ENCODE measurements around the gene RLN1. TPM values are rescaled to one million over a fixed set of nuclear protein-coding genes. Genes with fewer than 3 reads are reported as not detected.
A peak's percentile ranks its signal among the peaks of the same experiment; 100 is the strongest.
"Not testable (repeated sequence)": the region's sequence is repeated elsewhere in the genome, so short reads cannot be mapped to it uniquely, and the experiment has no call there.

RLN1 gene
- total RNA-seq (2014; rRNA removed; shearing (Covaris generic)) = not detected in 2 replicates
- not detected in 2 replicates for polyA plus RNA-seq (2015; cell fraction: cytosol; rRNA removed)
- polyA plus RNA-seq (2015; cell fraction: nucleus; rRNA removed) = not detected in 2 replicates

DNA sequence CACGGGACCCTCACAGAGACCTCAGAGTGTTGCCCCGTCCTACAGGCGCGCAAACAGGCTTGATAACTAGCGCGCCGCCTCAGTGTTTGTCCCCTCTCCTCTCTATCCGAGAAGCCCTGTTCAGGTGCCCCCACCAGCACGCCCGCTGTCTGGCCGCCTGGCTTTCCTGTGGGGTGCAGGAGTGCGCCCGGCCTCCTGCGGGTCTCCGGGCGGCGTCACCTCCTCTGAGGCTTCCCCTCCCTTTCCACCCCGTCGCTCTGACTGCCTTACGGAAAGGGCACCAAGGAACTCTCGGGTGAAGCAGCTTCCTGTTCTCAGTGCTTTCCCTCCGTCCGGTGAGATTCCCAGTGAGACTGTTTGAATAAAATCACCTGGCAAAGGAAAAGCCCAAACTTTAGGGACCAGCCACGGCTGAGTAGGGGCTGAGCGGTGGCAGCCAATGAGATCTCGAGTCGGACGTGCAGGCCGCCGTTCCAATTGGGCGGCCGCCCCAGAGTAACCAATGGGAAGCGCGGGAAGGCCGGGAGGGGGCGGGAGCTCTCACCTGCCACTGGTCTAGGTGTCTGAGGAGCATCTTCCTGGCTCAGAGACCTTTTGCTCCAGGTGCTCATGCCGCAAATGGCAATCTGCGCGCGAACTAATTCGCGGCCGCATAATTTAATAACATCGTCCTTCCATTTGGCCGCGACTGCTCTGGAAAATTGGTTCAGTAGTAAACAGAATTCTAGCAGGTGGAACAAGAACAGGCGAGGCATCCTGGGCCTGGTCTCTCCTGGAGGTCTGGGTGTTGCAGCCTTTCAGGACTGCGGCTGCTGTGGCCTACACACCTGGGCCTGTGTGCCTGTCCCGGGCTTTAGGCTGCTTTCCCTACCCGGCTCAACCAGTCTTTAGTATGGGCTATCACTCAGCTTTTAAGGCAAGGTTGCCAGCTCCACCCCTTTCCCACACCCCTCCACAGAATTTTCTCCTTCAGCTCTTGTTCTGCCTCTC is at the start of gene RLN1:
TSS of gene RLN1 (minus strand) at position 885 of the 990 bp plus-strand sequence. CDS start at position 755, 130 bp downstream.
- DNase-seq (ENCODE audit: low read depth) = not testable (repeated sequence)

DNA sequence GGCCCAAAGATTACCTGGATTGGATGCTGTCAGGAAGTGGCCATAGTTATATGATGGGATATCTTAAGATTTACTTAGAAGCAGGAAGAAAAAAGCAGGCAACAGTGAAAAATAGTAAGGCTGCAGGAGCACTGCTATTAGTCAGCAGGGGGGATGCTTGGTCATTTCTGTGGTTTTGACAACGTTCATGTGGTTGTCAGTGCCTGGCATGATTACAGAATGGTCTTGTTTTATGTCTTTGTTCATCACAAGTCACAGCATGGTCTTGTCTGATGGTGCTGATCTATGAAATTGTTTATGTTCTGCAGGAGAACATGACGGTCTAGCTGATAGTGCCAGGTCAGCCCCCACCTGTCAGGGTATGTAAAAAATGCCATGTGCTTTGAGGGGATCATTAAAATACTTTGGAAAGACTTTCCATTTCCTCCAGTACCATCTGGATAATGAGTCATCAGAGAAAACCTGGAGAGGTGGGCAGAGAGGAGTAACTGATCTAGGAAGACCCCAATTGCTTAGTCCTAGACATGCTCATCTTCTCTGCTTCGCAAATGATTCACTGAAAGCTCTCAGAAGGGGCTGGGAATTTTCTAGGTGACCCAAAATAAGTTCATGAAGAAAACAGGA is 49.5 kb upstream of the RLN1 start:
- DNase-seq (ENCODE audit: low read depth) = peak; percentile 94

GRCh38 chr9:5388026-5388819 is 48.5 kb upstream of the RLN1 start:
- DNase-seq (ENCODE audit: low read depth) = peak; percentile 33

DNA sequence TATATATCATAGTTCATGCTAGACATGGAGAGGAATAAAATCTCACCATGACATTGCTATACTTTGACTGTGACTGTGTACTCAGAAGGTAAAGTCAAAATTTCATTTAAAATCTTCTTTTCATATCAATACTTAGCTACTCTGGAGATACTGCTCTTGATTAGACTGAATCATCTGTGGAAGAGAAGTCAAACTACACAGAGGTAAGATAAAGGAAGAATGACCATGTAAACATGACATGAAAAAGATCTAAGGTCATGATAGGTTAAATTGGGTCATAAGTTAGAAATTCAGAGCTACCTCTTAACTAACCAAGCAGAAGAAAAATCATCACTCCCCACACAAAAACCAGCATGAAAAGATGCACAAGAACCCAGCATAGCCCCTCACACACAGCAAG is 44.8 kb upstream of the RLN1 start:
- no peak for DNase-seq (ENCODE audit: low read depth)

- no peak for DNase-seq (ENCODE audit: low read depth)
Observed at GRCh38 chr9:5382479-5382878, 42.8 kb upstream of the RLN1 start.

- DNase-seq (ENCODE audit: low read depth) = peak; percentile 62
Observed at GRCh38 chr9:5375790-5376477, 36.3 kb upstream of the RLN1 start.

DNA sequence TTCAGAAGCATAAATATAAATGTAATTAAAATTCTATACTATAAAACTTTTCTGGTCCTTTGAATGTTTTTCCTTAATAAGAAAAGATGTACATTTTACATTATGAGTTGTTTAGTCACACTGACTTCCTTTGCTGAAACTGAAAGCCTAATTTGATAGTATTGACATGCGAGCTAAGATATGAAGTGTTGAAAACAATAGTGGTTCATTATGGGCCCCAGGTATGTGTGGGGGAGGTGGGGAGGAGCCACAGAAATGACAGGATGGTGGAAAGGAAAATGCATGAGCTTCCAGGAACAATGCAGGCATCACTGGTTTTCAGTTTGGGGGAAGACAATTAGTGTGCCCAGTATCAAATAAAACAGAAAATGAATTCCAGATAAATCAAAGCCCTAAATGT is 35.4 kb upstream of the RLN1 start:
- no peak for DNase-seq (ENCODE audit: low read depth)

- peak; percentile 3 for DNase-seq (ENCODE audit: low read depth)
Observed at GRCh38 chr9:5364294-5365024, 24.8 kb upstream of the RLN1 start.

- DNase-seq (ENCODE audit: low read depth) = no peak
Observed at GRCh38 chr9:5361326-5362010, 21.8 kb upstream of the RLN1 start.

DNA sequence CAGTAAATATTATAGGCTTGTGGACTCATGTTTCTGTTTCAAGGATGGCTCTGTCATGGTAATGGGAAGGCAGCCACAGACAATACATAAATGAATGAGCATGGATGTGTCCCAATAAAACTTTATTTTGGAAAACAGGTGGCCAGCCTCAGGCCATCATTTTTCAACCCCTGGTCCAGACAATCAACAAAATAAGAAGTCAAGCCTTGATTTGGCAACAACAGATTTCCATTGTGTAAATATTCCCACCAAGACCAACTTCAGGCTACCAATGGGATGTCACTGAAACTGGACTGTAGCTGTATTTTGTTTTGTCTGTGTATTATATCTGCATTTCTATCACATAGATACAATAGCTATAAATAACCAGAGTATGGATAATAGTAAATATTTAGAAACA is 20.7 kb upstream of the RLN1 start:
- no peak for DNase-seq (ENCODE audit: low read depth)

- no peak for DNase-seq (ENCODE audit: low read depth)
Observed at GRCh38 chr9:5357431-5358105, 17.9 kb upstream of the RLN1 start.

DNA sequence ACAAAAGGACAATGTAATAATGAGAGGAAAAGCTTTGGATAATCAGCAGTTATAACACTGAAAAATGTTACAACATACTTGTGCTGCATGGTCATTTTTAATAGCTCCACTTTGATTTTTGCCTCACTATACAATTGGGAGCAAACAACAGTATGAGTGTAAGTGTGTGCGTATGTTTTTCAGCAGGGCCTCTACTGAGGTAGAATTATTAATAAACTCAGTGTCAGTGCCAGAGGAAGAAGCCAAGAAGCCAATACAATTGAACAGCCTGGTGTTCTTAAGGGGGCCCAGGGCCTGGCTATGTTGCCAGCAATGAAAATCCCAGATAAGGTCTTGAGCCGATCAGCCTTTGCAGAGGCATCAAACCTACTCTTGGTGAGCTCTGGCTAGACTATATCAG is 16.1 kb upstream of the RLN1 start:
- no peak for DNase-seq (ENCODE audit: low read depth)

DNA sequence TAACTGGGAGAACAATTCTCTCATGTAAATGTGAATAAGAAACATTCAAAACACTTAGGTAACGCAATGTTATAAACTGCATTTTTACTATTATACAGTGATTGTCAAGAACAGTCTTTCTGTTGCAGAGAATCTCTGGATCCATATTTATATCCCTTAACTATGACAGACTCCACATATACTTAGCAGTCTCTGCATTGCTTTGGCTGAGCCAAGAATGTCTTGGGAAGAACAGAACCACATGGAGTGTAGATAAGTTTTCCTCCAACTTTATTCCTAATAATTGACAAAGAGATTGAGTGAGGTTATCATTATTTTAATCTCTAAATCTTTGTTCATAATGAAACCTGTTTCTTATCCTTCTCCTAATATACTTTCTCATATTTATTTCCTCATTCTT is 15.6 kb upstream of the RLN1 start:
- no peak for DNase-seq (ENCODE audit: low read depth)

- DNase-seq (ENCODE audit: low read depth) = no peak
Observed at GRCh38 chr9:5354184-5354583, 14.5 kb upstream of the RLN1 start.

- no peak for DNase-seq (ENCODE audit: low read depth)
Observed at GRCh38 chr9:5352637-5353248, 13.1 kb upstream of the RLN1 start.

- no peak for DNase-seq (ENCODE audit: low read depth)
Observed at GRCh38 chr9:5336688-5337087, 3.0 kb downstream of the RLN1 start.

- DNase-seq (ENCODE audit: low read depth) = not testable (repeated sequence)
Observed at GRCh38 chr9:5331276-5331675, 8.4 kb downstream of the RLN1 start.

DNA sequence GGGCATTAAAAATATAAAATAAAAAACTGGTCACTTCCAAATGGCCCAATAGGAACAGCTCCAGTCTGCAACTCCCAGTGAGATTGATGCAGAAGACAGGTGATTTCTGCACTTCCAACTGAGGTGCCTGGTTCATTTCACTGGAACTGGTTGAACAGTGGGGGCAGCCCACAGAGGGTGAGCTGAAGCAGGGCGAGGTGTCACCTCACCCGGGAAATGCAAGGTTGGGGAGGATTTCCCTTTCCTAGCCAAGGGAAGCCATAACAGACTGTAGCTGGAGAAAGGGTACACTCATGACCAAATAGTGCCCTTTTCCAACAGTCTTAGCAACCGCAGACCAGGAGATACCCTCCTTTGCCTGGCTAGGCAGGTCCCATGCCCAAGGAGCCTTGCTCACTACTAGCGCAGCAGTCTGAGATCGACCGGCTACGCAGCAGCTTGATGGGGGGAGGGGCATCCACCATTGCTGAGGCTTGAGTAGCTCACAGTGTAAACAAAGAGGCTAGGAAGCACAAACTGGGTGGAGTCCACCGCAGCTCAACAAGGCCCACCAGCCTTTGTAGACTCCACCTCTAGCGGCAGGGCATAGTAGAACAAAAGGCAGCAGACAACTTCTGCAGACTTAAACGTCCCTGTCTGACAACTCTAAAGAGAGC is 12.7 kb downstream of the RLN1 start:
- DNase-seq (ENCODE audit: low read depth) = no peak
